H1 (cell line): ENCODE data around the gene NFKBIZ. TPM values are rescaled to one million over a fixed set of nuclear protein-coding genes. Genes with fewer than 3 reads are reported as not detected.

Experiments used
- CBX5 ChIP-seq: fragments of 300-800, 300-1000 bp; sonication (generic); IDR thresholded peaks from 2 replicates; pipeline ENCODE4 v1.7.1; 2016; ENCODE audit warnings: antibody characterized with exemption, low read length, low read depth
- polyA plus RNA-seq, 7 experiments: library from polyadenylated mRNA; depleted of rRNA in 3 of 7; stranded (reverse) in 5 of 7; unstranded in 2 of 7; fragments of >200 nt in 5 of 7; fragments of 200-250 nt in 2 of 7; gene quantifications; 1 replicate in 5 of 7; 2 replicates in 1 of 7; 4 replicates in 1 of 7; pipeline versions ENCODE4 v1.2.1 to v1.2.3, GENCODE V29; 2011 to 2013; ENCODE audit warnings: missing spikeins in 2 of 7, mixed read lengths in 2 of 7
- total RNA-seq: library from RNA; stranded (reverse); fragmentation: NEBNext Ultra II Directional; extraction: Animal tissue kit (Norgen Biotek cat#: 25700); gene quantifications from 2 replicates; pipeline ENCODE4 v1.2.1, GENCODE V29; 2021

NFKBIZ gene
- total and polyA plus RNA-seq, 2 of the 8 experiments (the other 6 are each of a cell fraction or from before 2014, with no cell fraction given) = 7.2 to 24.5 TPM

DNA sequence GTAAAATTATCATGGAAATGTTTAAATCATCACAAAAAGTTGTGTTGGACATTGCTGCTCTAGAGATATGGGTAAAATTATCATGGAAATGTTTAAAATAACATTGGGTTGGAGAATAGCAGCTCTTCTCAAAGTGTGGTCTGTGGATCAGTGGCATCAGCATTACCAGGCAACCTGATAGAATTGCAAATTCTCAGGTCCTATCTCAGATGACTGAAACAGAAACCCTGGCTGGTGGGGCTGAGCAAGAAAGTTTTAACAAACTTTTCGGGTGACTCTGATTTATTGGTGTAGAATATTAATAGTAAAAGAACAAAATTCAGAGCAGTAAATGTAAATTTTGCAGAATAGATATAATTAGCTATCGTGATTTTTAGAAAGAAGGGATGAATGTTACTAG, 41.4 kb upstream of the NFKBIZ start (continued):
- TF ChIP-seq CBX5 = no peak
